ENCODE measurements around the gene HTRA1.

DNA sequence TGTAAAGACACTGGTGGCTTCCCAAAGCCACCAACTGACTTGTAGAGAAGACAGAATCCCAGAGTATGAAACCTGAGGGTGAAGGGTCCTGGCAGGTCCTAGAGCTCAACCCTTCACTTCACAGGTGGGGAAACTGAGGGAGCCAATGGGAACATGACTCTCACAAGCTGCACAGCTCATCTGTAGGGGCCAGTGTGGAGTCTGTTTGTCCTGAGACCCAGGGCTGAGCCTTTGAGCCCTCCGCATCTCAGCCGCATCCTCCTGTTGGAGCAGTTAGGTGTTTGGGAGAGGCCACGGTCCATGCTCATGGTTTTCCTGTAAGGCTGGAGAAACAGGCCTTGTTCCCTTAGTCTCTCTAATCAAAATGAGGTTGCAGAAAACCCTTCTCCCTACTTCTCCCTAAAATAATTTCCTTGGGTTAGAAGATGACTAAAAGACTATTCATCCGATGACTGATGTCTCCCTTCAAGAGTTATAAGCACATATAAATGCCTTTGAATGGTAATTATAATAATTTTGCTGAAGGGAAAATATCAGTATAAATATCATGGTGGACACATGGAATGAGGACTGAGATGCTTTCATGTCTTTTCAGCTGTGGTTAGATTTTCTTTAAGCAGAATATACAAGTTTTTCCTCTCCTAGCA lies 10.3 kb downstream of the HTRA1 start:
- TF ChIP-seq, protein P1, sequence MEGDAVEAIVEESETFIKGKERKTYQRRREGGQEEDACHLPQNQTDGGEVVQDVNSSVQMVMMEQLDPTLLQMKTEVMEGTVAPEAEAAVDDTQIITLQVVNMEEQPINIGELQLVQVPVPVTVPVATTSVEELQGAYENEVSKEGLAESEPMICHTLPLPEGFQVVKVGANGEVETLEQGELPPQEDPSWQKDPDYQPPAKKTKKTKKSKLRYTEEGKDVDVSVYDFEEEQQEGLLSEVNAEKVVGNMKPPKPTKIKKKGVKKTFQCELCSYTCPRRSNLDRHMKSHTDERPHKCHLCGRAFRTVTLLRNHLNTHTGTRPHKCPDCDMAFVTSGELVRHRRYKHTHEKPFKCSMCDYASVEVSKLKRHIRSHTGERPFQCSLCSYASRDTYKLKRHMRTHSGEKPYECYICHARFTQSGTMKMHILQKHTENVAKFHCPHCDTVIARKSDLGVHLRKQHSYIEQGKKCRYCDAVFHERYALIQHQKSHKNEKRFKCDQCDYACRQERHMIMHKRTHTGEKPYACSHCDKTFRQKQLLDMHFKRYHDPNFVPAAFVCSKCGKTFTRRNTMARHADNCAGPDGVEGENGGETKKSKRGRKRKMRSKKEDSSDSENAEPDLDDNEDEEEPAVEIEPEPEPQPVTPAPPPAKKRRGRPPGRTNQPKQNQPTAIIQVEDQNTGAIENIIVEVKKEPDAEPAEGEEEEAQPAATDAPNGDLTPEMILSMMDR (IDR thresholded peaks at IDR 0.05): no peak
- TF ChIP-seq POLR2A (IDR thresholded peaks at IDR 0.05): no peak

All from testis (tissue), 2 donors.